Testis (tissue), 2 donors: ENCODE data around the gene NPIPB8.
"Not testable (repeated sequence)": the region's sequence is repeated elsewhere in the genome, so short reads cannot be mapped to it uniquely, and the experiment has no call there.

ENCODE experiments used
- CTCF ChIP-seq, 3 experiments: fragments of 450-650 bp in 2 of 3; fragments of 200-600 bp in 1 of 3; sonication (generic) in 1 of 3; IDR thresholded peaks; one replicate each; pipeline ENCODE4 v1.5.1; 2016 to 2019; ENCODE audit warnings: antibody characterized with exemption in 3 of 3, mild to moderate bottlenecking in 2 of 3, moderate library complexity in 1 of 3
- POLR2A ChIP-seq: fragments of 450-650 bp; IDR thresholded peaks from one replicate; pipeline ENCODE4 v1.6.1; 2017; ENCODE audit warnings: antibody characterized with exemption, mild to moderate bottlenecking, moderate library complexity

- not testable (repeated sequence) for TF ChIP-seq CTCF (IDR thresholded peaks at IDR 0.05); POLR2A
Observed at GRCh38 chr16:28637765-28638164, at the start of gene NPIPB8.
